HT1080 (cell line): Measurements from ENCODE around the gene SH3BGRL2. TPM values are rescaled to one million over a fixed set of nuclear protein-coding genes. Genes with fewer than 3 reads are reported as not detected.
"Not testable (repeated sequence)": the region's sequence is repeated elsewhere in the genome, so short reads cannot be mapped to it uniquely, and the experiment has no call there.

Experiments used
- DNase-seq: peaks from one replicate; pipeline ENCODE4 v3.0.0-alpha.2; 2015; ENCODE audit warnings: low read depth
- total RNA-seq: library from RNA; depleted of rRNA; stranded (reverse); fragments of >200 nt; shearing (Covaris generic); gene quantifications from 2 replicates; pipeline ENCODE4 v1.2.3, GENCODE V29; 2014; rRNA removed

The SH3BGRL2 gene
- total RNA-seq, 1 experiment from 2014 or later, result 6.3 TPM

DNA sequence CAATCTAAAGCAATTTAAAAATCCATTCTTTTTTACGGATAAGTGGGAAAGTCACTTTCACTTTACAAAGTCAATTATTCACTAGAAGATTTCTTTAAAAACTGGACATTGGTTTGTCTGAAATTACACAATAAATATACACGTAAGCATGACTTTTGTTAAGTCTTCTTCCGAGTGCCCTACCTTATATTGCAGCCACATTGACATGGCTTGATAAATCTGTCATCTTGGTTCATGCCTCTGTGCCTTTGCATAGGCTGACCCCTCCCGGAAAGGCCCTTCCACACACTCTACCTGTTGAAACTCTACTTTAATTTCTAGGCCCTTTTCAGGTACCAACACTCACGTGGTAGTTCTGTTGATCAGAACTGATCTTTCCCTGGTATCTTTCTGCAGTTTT lies 104.1 kb downstream of the SH3BGRL2 start:
- DNase-seq, result no peak

DNA sequence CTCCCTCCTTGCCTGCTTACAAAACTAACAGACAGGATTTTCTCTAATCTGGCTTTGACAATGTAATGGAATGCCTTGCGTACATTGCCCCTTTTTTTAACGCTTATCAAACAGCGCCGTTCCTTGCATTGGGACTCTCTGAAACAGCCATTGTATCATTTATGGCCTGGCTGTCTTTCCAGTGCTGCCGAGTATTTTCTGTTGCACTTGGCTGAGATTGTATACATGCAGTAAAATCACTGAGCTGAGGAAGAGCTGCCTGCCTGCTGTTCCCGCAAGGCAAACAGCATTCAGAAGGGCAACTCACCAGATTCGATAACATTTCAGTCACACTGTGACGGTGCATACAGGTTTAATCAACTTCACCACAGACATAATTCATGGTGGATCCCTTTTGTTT lies 106.0 kb downstream of the SH3BGRL2 start:
- no peak for DNase-seq

DNA sequence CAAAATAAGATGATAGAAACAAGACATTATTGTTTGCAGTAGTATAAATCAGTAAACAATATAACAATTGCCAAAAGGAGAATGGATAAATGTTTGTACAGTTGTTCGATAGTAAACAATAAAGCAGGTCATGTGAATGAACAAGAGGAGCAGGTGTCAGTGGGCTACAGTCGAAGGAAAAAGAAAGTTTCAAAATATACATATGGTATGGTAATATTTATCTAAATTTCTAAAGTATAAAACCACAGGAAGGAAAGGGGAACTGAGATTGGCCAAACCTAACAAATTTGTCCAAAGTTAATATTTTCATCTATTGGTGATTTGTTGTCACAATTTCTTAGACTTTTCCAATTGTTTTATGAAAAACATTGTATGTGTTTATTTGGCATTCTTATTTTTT lies 110.9 kb downstream of the SH3BGRL2 start:
- DNase-seq, result no peak

DNA sequence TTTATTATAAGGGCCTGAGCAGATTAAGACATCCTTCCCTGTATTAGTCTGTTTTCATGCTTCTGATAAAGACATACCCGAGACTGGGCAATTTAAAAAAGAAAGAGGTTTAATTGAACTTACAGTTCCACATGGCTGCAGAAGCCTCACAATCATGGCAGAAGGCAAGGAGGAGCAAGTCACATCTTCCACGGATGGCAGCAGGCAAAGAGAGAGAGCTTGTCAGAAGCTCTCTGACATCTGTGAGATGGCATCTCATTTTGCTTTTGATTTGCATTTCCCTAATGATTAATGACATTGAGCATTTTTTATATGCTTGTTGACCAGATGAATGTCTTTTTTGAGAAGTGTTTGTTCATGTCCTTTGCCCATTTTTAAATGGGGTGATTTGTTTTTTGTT lies 114.2 kb downstream of the SH3BGRL2 start:
- DNase-seq, result not testable (repeated sequence)

DNA sequence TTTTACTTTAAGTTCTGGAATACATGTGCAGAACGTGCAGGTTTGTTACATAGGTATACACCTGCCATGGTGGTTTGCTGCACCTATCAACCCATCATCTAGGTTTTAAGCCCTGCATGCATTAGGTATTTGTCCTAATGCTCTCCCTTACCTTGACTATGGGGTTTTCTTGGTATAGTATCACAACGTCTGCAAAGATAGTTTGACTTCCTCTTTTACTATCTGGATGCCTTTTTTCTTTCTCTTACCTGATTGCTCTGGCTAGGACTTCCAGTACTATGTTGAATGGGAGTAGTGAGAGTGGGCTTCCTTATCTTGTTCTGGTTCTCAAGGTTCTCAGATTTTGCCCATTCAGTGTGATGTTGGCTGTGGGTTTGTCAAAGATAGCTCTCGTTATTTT lies 115.2 kb downstream of the SH3BGRL2 start:
- not testable (repeated sequence) for DNase-seq

DNA sequence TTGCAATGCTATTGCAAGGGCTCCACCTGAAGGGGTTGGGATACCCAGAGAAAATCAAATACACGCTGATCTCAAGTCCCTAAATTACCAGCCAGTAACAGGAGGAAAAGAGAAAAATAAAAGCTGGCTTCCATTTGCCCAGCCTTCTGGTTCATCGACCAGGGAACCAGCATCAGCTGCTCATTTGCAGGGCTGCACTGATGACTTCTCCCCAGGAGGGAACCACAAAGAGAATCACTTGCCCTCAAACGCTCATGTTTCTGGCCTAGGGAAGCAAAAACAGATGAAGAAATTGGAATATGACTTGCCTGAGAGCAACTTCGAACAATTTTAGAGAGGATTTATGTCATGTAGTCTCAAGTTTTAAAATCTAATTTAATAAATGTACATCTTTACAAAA lies 119.7 kb downstream of the SH3BGRL2 start:
- no peak for DNase-seq

Other genes with a start within 250 kb of the SH3BGRL2 start
- 0.33 and 0.37 TPM in 2 replicates for gene LCA5, start 93.9 kb upstream of the SH3BGRL2 start, total RNA-seq